ENCODE data around the gene CD177. TPM values are rescaled to one million over a fixed set of nuclear protein-coding genes. Genes with fewer than 3 reads are reported as not detected.
"Not testable (repeated sequence)": the region's sequence is repeated elsewhere in the genome, so short reads cannot be mapped to it uniquely, and the experiment has no call there.

Gene CD177
- total and polyA plus RNA-seq, 2 donors, result 0.80 to 0.99 TPM

DNA sequence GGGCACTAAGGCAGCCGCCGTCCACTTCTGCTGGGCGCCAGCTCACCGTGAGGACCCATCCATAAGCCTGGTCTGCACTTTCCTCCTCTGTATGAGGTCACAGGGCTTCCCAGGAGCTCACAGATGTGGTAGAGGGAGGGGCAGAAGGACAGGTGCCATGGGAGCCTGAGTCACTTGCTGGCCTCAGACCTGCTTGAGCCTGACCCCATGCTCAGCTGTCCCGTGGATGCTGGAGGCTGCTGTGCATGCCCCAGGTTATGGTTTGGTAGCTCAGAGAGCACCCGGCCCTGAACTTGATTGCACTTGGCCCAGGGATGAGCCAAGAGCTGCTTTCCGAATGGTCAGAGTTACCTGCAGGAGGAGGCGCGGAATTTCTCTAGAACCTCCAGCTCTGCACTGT lies 12.2 kb downstream of the CD177 start:
- not testable (repeated sequence) for H3K27ac ChIP-seq (ENCODE audit: low read depth in 1 of 2, low read length in 1 of 2); H3K4me1 ChIP-seq (ENCODE audit: control insufficient read depth in 2 of 2, insufficient read depth in 2 of 2, low read length in 2 of 2); H3K9me3 ChIP-seq (ENCODE audit: control insufficient read depth in 2 of 2, insufficient read depth in 1 of 2, low read length in 1 of 2); H3K36me3 ChIP-seq (ENCODE audit: control insufficient read depth in 2 of 2, insufficient read depth in 2 of 2, low read length in 1 of 2); H3K27me3 ChIP-seq (ENCODE audit: control insufficient read depth in 2 of 2, insufficient read depth in 1 of 2, low read length in 1 of 2); H3K4me3 ChIP-seq (ENCODE audit: low read length in 2 of 2); DNase-seq (ENCODE audit: low read depth in 6 of 9, low spot score in 9 of 9)
- 94% methylated on average over 5 of the region's 9 CpGs for WGBS

DNA sequence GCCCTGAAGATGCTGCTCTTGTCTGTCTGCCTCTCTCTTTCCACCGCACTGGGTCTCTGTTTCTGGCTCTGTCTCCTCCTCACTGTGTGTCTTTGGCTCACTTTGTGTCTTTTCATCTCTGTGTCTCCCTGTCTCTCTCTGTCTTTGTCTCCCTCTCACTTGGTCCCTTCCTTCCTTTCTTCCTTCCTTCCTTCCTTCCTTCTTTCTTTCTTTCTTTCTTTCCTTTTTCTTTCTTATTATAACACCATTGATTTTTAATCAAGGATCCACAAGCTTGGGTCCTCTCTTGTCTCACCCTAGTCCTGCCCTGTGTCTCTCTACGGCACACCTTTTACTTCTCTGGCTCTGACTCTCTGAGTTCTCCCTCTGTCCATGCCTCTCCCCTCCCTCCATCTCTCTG lies 14.3 kb downstream of the CD177 start:
- Histone ChIP-seq H3K4me3 (ENCODE audit: low read length in 2 of 2) (no peak overlapping the region), H3K4me1 (ENCODE audit: control insufficient read depth in 2 of 2, insufficient read depth in 2 of 2, low read length in 2 of 2) (no peaks in the 10 kb centered on the region), H3K9me3 (ENCODE audit: control insufficient read depth in 2 of 2, insufficient read depth in 1 of 2, low read length in 1 of 2) (no peaks in the 10 kb centered on the region), H3K27ac (ENCODE audit: low read depth in 1 of 2, low read length in 1 of 2) (no peak overlapping the region), H3K36me3 (ENCODE audit: control insufficient read depth in 2 of 2, insufficient read depth in 2 of 2, low read length in 1 of 2) (no peaks in the 10 kb centered on the region), H3K27me3 (ENCODE audit: control insufficient read depth in 2 of 2, insufficient read depth in 1 of 2, low read length in 1 of 2) (no peaks in the 10 kb centered on the region)
- DNase-seq (ENCODE audit: low read depth in 6 of 9, low spot score in 9 of 9), result no peak
- 90% methylated on average over 2 of the region's 2 CpGs for WGBS

- not testable (repeated sequence) for H3K27me3 ChIP-seq (ENCODE audit: control insufficient read depth in 2 of 2, insufficient read depth in 1 of 2, low read length in 1 of 2); H3K4me3 ChIP-seq (ENCODE audit: low read length in 2 of 2); H3K4me1 ChIP-seq (ENCODE audit: control insufficient read depth in 2 of 2, insufficient read depth in 2 of 2, low read length in 2 of 2); H3K27ac ChIP-seq (ENCODE audit: low read depth in 1 of 2, low read length in 1 of 2); H3K9me3 ChIP-seq (ENCODE audit: control insufficient read depth in 2 of 2, insufficient read depth in 1 of 2, low read length in 1 of 2); H3K36me3 ChIP-seq (ENCODE audit: control insufficient read depth in 2 of 2, insufficient read depth in 2 of 2, low read length in 1 of 2); DNase-seq (ENCODE audit: low read depth in 6 of 9, low spot score in 9 of 9)
- 83% methylated on average over 5 of the region's 9 CpGs for WGBS
These were observed 15.4 kb downstream of the CD177 start for GRCh38 chr19:43368897-43369296.

DNA sequence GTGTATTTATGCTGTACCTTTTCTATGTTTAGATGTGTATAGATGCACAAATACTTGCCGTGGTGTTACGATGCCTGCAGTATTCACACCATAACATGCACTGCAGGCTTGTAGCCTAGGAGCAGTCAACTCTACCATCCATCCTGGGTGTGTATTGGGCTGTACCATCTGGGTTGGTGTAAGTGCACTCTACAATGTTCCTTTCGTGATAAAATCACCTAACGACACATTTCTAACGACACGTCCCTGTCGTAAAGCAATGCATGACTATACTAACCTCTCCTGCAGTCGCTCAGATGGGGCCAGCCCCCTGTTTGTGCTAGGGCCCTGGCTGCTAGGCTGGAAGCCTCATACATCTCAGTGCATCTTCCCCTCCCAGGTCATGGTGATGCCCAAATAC lies 18.4 kb downstream of the CD177 start:
- H3K9me3 ChIP-seq (ENCODE audit: control insufficient read depth in 2 of 2, insufficient read depth in 1 of 2, low read length in 1 of 2), result no peaks in the 10 kb centered on the region
- no peaks in the 10 kb centered on the region for H3K36me3 ChIP-seq (ENCODE audit: control insufficient read depth in 2 of 2, insufficient read depth in 2 of 2, low read length in 1 of 2)
- DNase-seq (ENCODE audit: low read depth in 6 of 9, low spot score in 9 of 9), result no peak
- no peak overlapping the region for H3K27ac ChIP-seq (ENCODE audit: low read depth in 1 of 2, low read length in 1 of 2)
- no peaks in the 10 kb centered on the region for H3K27me3 ChIP-seq (ENCODE audit: control insufficient read depth in 2 of 2, insufficient read depth in 1 of 2, low read length in 1 of 2)
- H3K4me1 ChIP-seq (ENCODE audit: control insufficient read depth in 2 of 2, insufficient read depth in 2 of 2, low read length in 2 of 2), result no peaks in the 10 kb centered on the region
- no peak overlapping the region for H3K4me3 ChIP-seq (ENCODE audit: low read length in 2 of 2)
- WGBS, result 82% methylated on average over 8 of the region's 8 CpGs

- WGBS, result 71% methylated on average over 7 of the region's 7 CpGs
- DNase-seq (ENCODE audit: low read depth in 6 of 9, low spot score in 9 of 9), result no peak
- Histone ChIP-seq H3K4me3 (ENCODE audit: low read length in 2 of 2) (no peak overlapping the region), H3K9me3 (ENCODE audit: control insufficient read depth in 2 of 2, insufficient read depth in 1 of 2, low read length in 1 of 2) (no peaks in the 10 kb centered on the region), H3K27me3 (ENCODE audit: control insufficient read depth in 2 of 2, insufficient read depth in 1 of 2, low read length in 1 of 2) (no peaks in the 10 kb centered on the region), H3K27ac (ENCODE audit: low read depth in 1 of 2, low read length in 1 of 2) (no peak overlapping the region), H3K4me1 (ENCODE audit: control insufficient read depth in 2 of 2, insufficient read depth in 2 of 2, low read length in 2 of 2) (no peaks in the 10 kb centered on the region), H3K36me3 (ENCODE audit: control insufficient read depth in 2 of 2, insufficient read depth in 2 of 2, low read length in 1 of 2) (no peaks in the 10 kb centered on the region)
These were observed 19.0 kb downstream of the CD177 start for GRCh38 chr19:43372462-43372861.

DNA sequence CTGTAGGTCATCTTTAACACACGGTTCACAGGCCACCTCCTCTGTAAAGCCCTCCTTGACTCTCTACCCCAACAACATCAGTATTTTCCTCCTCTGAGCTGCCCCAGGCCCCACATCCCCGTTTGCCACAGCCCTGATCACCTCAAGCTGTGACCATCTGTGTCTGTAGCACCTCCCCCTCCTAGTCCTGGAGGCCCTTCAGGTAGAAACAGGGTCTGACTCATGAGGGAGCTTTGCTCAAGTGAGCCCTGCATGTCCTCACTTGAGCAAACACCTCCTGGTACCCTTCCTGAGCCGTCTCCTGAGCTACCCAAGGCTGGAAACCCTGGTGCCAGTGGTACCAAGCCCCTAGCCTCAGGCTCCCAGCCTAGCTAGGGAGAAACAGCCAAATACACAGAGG lies 24.1 kb downstream of the CD177 start:
- not testable (repeated sequence) for H3K27me3 ChIP-seq (ENCODE audit: control insufficient read depth in 2 of 2, insufficient read depth in 1 of 2, low read length in 1 of 2); H3K9me3 ChIP-seq (ENCODE audit: control insufficient read depth in 2 of 2, insufficient read depth in 1 of 2, low read length in 1 of 2); DNase-seq (ENCODE audit: low read depth in 6 of 9, low spot score in 9 of 9); H3K36me3 ChIP-seq (ENCODE audit: control insufficient read depth in 2 of 2, insufficient read depth in 2 of 2, low read length in 1 of 2); H3K27ac ChIP-seq (ENCODE audit: low read depth in 1 of 2, low read length in 1 of 2); H3K4me1 ChIP-seq (ENCODE audit: control insufficient read depth in 2 of 2, insufficient read depth in 2 of 2, low read length in 2 of 2); H3K4me3 ChIP-seq (ENCODE audit: low read length in 2 of 2)
- no CpG with 5 or more reads among the region's 3 CpGs for WGBS

GRCh38 chr19:43380008-43380407 lies 26.5 kb downstream of the CD177 start:
- Histone ChIP-seq H3K4me3 (ENCODE audit: low read length in 2 of 2) (no peak overlapping the region), H3K27ac (ENCODE audit: low read depth in 1 of 2, low read length in 1 of 2) (no peak overlapping the region), H3K9me3 (ENCODE audit: control insufficient read depth in 2 of 2, insufficient read depth in 1 of 2, low read length in 1 of 2) (no peaks in the 10 kb centered on the region), H3K4me1 (ENCODE audit: control insufficient read depth in 2 of 2, insufficient read depth in 2 of 2, low read length in 2 of 2) (no peaks in the 10 kb centered on the region), H3K27me3 (ENCODE audit: control insufficient read depth in 2 of 2, insufficient read depth in 1 of 2, low read length in 1 of 2) (no peaks in the 10 kb centered on the region), H3K36me3 (ENCODE audit: control insufficient read depth in 2 of 2, insufficient read depth in 2 of 2, low read length in 1 of 2) (no peaks in the 10 kb centered on the region)
- 93% methylated on average over 14 of the region's 14 CpGs for WGBS
- no peak for DNase-seq (ENCODE audit: low read depth in 6 of 9, low spot score in 9 of 9)

- Histone ChIP-seq H3K36me3 (ENCODE audit: control insufficient read depth in 2 of 2, insufficient read depth in 2 of 2, low read length in 1 of 2) (no peaks in the 10 kb centered on the region), H3K27me3 (ENCODE audit: control insufficient read depth in 2 of 2, insufficient read depth in 1 of 2, low read length in 1 of 2) (no peaks in the 10 kb centered on the region), H3K27ac (ENCODE audit: low read depth in 1 of 2, low read length in 1 of 2) (no peak overlapping the region), H3K9me3 (ENCODE audit: control insufficient read depth in 2 of 2, insufficient read depth in 1 of 2, low read length in 1 of 2) (no peaks in the 10 kb centered on the region), H3K4me3 (ENCODE audit: low read length in 2 of 2) (no peak overlapping the region), H3K4me1 (ENCODE audit: control insufficient read depth in 2 of 2, insufficient read depth in 2 of 2, low read length in 2 of 2) (no peaks in the 10 kb centered on the region)
- DNase-seq (ENCODE audit: low read depth in 6 of 9, low spot score in 9 of 9), result no peak
- 88% methylated on average over 4 of the region's 4 CpGs for WGBS
These were observed 27.4 kb downstream of the CD177 start for GRCh38 chr19:43380771-43381386.

DNA sequence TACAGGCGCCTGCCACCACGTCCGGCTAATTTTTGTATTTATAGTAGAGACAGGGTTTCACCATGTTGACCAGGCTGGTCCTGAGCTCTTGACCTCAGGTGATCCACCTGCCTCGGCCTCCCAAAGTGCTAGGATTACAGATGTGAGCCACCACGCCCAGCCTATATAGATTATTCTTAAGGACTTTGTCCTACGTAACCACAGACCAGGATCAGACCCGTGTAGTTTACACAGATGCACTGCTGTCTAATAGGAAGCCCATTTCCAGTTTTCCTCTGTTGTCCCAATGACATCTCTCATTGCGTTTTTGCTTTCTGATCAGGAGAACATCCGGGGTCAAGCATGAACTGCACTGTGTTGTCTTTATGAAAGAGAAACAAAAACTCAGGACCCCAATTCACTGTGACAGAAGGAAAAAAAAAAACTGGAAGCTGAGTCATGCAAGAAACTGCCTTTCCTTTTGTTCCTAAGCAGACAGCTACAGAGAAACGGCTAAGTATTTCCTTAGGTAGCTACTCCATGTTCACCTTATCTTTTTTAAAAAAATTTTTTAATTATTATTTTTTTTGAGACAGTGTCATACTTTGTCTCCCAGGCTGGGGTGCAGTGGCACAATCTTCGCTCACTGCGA lies 29.2 kb downstream of the CD177 start:
- H3K27ac ChIP-seq (ENCODE audit: low read depth in 1 of 2, low read length in 1 of 2); H3K4me3 ChIP-seq (ENCODE audit: low read length in 2 of 2); H3K4me1 ChIP-seq (ENCODE audit: control insufficient read depth in 2 of 2, insufficient read depth in 2 of 2, low read length in 2 of 2); H3K36me3 ChIP-seq (ENCODE audit: control insufficient read depth in 2 of 2, insufficient read depth in 2 of 2, low read length in 1 of 2); H3K9me3 ChIP-seq (ENCODE audit: control insufficient read depth in 2 of 2, insufficient read depth in 1 of 2, low read length in 1 of 2); DNase-seq (ENCODE audit: low read depth in 6 of 9, low spot score in 9 of 9); H3K27me3 ChIP-seq (ENCODE audit: control insufficient read depth in 2 of 2, insufficient read depth in 1 of 2, low read length in 1 of 2): not testable (repeated sequence)
- WGBS, result 60% methylated on average over 12 of the region's 12 CpGs
